HCT116 (cell line): ENCODE data around the gene EXOC4. TPM values are rescaled to one million over a fixed set of nuclear protein-coding genes. Genes with fewer than 3 reads are reported as not detected.

Experiments
- ATAC-seq: fragments of 200-7000 bp; cut with Tn5 transposase; 2 replicates; pipeline ENCODE4 v1.9.1; 2020; ENCODE audit warnings: mild to moderate bottlenecking, moderate library complexity
- BruUV-seq: library from RNA; stranded (reverse); fragments of 400-500 nt; replicated peaks from 2 replicates; lab custom pipeline; 2021; lab: Mats Ljungman, UMichigan
- CTCF ChIA-PET: fragments of 300-600 bp; sonication (Branson Sonifier 250); formaldehyde crosslinking; loops from one replicate; lab custom pipeline; 2021; ENCODE audit warnings: antibody characterized with exemption; lab: Charles Lee
- POLR2A ChIA-PET: fragments of 300-600, 350-600 bp; sonication (Branson Sonifier 250); formaldehyde crosslinking; loops from one replicate; lab custom pipeline; 2021; ENCODE audit warnings: antibody characterized with exemption; lab: Charles Lee
- RAD21 ChIA-PET, 2 experiments: fragments of 300-600 bp; sonication (Branson Sonifier 250); formaldehyde crosslinking; loops; one replicate each; lab custom pipeline; 2023; ENCODE audit warnings: low total read pairs in 2 of 2; ENCODE audit not compliant: uncharacterized antibody in 2 of 2, unreplicated experiment in 2 of 2, low non-redundant PET in 1 of 2; lab: Charles Lee
- DNase-seq: peaks from one replicate; pipeline ENCODE4 v3.0.0-alpha.2; 2010; ENCODE audit warnings: low read depth, low spot score
- H2AFZ ChIP-seq: fragments of 200-600 bp; shearing (Covaris generic), sonication (generic); 2 replicates; pipeline ENCODE4 v1.6.1; 2017; ENCODE audit warnings: low read depth, mixed run types, mixed read lengths, antibody characterized with exemption, low read length; ENCODE audit not compliant: poor library complexity, severe bottlenecking
- H3K27ac ChIP-seq: 2 replicates; pipeline ENCODE4 v1.5.1; 2012; ENCODE audit warnings: low read depth, low read length
- H3K27me3 ChIP-seq: fragments of 200-600 bp; sonication (generic); 2 replicates; pipeline ENCODE4 v1.6.1; 2016; ENCODE audit warnings: mixed run types, low read length, mixed read lengths; ENCODE audit not compliant: insufficient read depth
- H3K36me3 ChIP-seq, 2 experiments: fragments of 200-500 bp in 1 of 2; fragments of 200-600 bp in 1 of 2; sonication (Bioruptor generic) in 1 of 2; sonication (generic) in 1 of 2; 2 replicates each; pipeline versions ENCODE4 v1.5.1 to v1.6.1; 2014 to 2016; ENCODE audit warnings: low read length in 2 of 2, inconsistent platforms in 1 of 2, mixed read lengths in 1 of 2, mixed run types in 1 of 2; ENCODE audit not compliant: insufficient read depth in 2 of 2, control insufficient read depth in 1 of 2
- H3K4me1 ChIP-seq, 2 experiments: fragments of 200-600 bp in 1 of 2; sonication (generic) in 1 of 2; 2 replicates each; pipeline versions ENCODE4 v1.5.1 to v1.6.1; 2012 to 2017; ENCODE audit warnings: low read length in 2 of 2, inconsistent platforms in 1 of 2, mild to moderate bottlenecking in 1 of 2, mixed read lengths in 1 of 2, mixed run types in 1 of 2, moderate library complexity in 1 of 2; ENCODE audit not compliant: insufficient read depth in 2 of 2, control insufficient read depth in 1 of 2
- H3K4me2 ChIP-seq: fragments of 200-600 bp; sonication (generic); 2 replicates; pipeline ENCODE4 v1.6.1; 2017; ENCODE audit warnings: mixed run types, low read length, mixed read lengths
- H3K4me3 ChIP-seq, 2 experiments: fragments of 200-600 bp in 1 of 2; sonication (generic) in 1 of 2; replicated peaks in 1 of 2; 2 replicates each; pipeline ENCODE4 v1.5.1; 2011 to 2016; ENCODE audit warnings: low read length in 2 of 2, control low read depth in 1 of 2, low read depth in 1 of 2, mild to moderate bottlenecking in 1 of 2, mixed read lengths in 1 of 2, mixed run types in 1 of 2
- H3K79me2 ChIP-seq: fragments of 200-600 bp; sonication (generic); 2 replicates; pipeline ENCODE4 v1.6.1; 2017; ENCODE audit warnings: mild to moderate bottlenecking, mixed run types, low read length, moderate library complexity, mixed read lengths; ENCODE audit not compliant: insufficient read depth
- H3K9ac ChIP-seq: fragments of 200-600 bp; sonication (generic); 2 replicates; pipeline ENCODE4 v1.6.1; 2016; ENCODE audit warnings: low read length, mixed read lengths
- H3K9me2 ChIP-seq: fragments of 200-600 bp; sonication (generic), shearing (Covaris generic); 2 replicates; pipeline ENCODE4 v1.6.1; 2017; ENCODE audit warnings: mixed run types, mild to moderate bottlenecking, moderate library complexity; ENCODE audit not compliant: insufficient read depth
- H3K9me3 ChIP-seq, 2 experiments: fragments of 200-500 bp in 1 of 2; fragments of 200-600 bp in 1 of 2; sonication (Bioruptor generic) in 1 of 2; sonication (generic) in 1 of 2; 2 replicates each; pipeline ENCODE4 v1.6.1; 2014 to 2017; ENCODE audit warnings: low read length in 2 of 2, mixed read lengths in 2 of 2, inconsistent platforms in 1 of 2, low read depth in 1 of 2, mild to moderate bottlenecking in 1 of 2, mixed run types in 1 of 2, moderate library complexity in 1 of 2; ENCODE audit not compliant: control insufficient read depth in 1 of 2, insufficient read depth in 1 of 2
- H4K20me1 ChIP-seq: fragments of 200-600 bp; sonication (generic), shearing (Covaris generic); 2 replicates; pipeline ENCODE4 v1.6.1; 2017; ENCODE audit warnings: mixed run types, mild to moderate bottlenecking, moderate library complexity; ENCODE audit not compliant: insufficient read depth
- ATF3 ChIP-seq: IDR thresholded peaks from 2 replicates; pipeline ENCODE4 v1.6.1; 2012
- CEBPB ChIP-seq: IDR thresholded peaks from 2 replicates; pipeline ENCODE4 v1.6.1; 2012; ENCODE audit warnings: low read depth
- EGR1 ChIP-seq: IDR thresholded peaks from 2 replicates; pipeline ENCODE4 v1.6.1; 2012; ENCODE audit warnings: low read depth
- EZH2phosphoT487 ChIP-seq: fragments of 200-600 bp; IDR thresholded peaks from 2 replicates; pipeline ENCODE4 v1.6.1; 2018; ENCODE audit warnings: antibody characterized with exemption, borderline replicate concordance
- POLR2AphosphoS5 ChIP-seq: IDR thresholded peaks from 2 replicates; pipeline ENCODE4 v1.6.1; 2011; ENCODE audit warnings: mild to moderate bottlenecking, low read depth, low read length, moderate library complexity
- RAD21 ChIP-seq: IDR thresholded peaks from 2 replicates; pipeline ENCODE4 v1.6.1; 2012; ENCODE audit warnings: low read depth, mild to moderate bottlenecking
- REST ChIP-seq: IDR thresholded peaks from 2 replicates; pipeline ENCODE4 v1.6.1; 2012; ENCODE audit warnings: low read depth
- SIN3A ChIP-seq: IDR thresholded peaks from 2 replicates; pipeline ENCODE4 v1.6.1; 2012; ENCODE audit warnings: low read depth
- YY1 ChIP-seq: IDR thresholded peaks from 2 replicates; pipeline ENCODE4 v1.6.1; 2011; ENCODE audit warnings: low read length, low read depth, moderate library complexity, mild to moderate bottlenecking; ENCODE audit not compliant: insufficient replicate concordance; ENCODE audit errors: extremely low read depth
- ZFX ChIP-seq: fragments of 450-650 bp; IDR thresholded peaks from 2 replicates; pipeline ENCODE4 v1.6.1; 2017
- ZNF274 ChIP-seq: fragments of 200-500 bp; sonication (Bioruptor generic); IDR thresholded peaks from 2 replicates; pipeline ENCODE4 v1.6.1; 2014; ENCODE audit warnings: mild to moderate bottlenecking, low read depth, low read length, inconsistent platforms
- intact Hi-C: fragments of 100-400 bp; cut with micrococcal nuclease; formaldehyde crosslinking; loops from 2 replicates; pipeline ENCODE4 v1.10.0; 2022
- total RNA-seq: library from RNA; stranded (reverse); gene quantifications from one replicate; pipeline ENCODE4 v1.2.1, GENCODE V29; 2021; ENCODE audit not compliant: unreplicated experiment
- TF ChIP-seq, protein P1 (sequence below): IDR thresholded peaks from 2 replicates; pipeline ENCODE4 v1.6.1; 2011; ENCODE audit warnings: mild to moderate bottlenecking, low read length, moderate library complexity; ENCODE audit not compliant: insufficient replicate concordance; ENCODE audit errors: extremely low read depth
- TF ChIP-seq, protein P2 (sequence below), 3 experiments: fragments of 200-600 bp in 1 of 3; sonication (generic) in 1 of 3; IDR thresholded peaks in 2 of 3; conservative IDR thresholded peaks in 1 of 3; 2 replicates each; pipeline ENCODE4 v1.5.1; 2012 to 2017; ENCODE audit warnings: low read depth in 2 of 3, low read length in 2 of 3, antibody characterized with exemption in 1 of 3, borderline replicate concordance in 1 of 3, control low read depth in 1 of 3, mild to moderate bottlenecking in 1 of 3, mixed read lengths in 1 of 3, mixed run types in 1 of 3, moderate library complexity in 1 of 3; ENCODE audit not compliant: insufficient read depth in 1 of 3

The EXOC4 gene
- total RNA-seq, 1 experiment from 2014 or later, result 40.3 TPM

GRCh38 chr7:133433165-133433812 lies 180.4 kb downstream of the EXOC4 start:
- Histone ChIP-seq H4K20me1 (no peaks in the 10 kb centered on the region), H3K4me1 (no peaks in the 10 kb centered on the region), H3K9me2 (no peaks in the 10 kb centered on the region), H3K27ac (no peak overlapping the region), H3K27me3 (no peaks in the 10 kb centered on the region), H3K9me3 (no peaks in the 10 kb centered on the region), H3K4me2 (no peak overlapping the region), H3K79me2 (no peaks in the 10 kb centered on the region), H2AFZ (no peak overlapping the region), H3K4me3 (no peak overlapping the region), H3K9ac (no peak overlapping the region), H3K36me3 (no peaks in the 10 kb centered on the region)
- ChIA-PET CTCF (interaction anchor here (2.1 kb wide), 1 partner anchor 723 kb away, joined by 18 read pairs; no protein-coding TSS in a partner anchor), POLR2A (no interaction called here), RAD21 (no interaction called here)
- BruUV-seq, result no TSS peak
- TF ChIP-seq CEBPB (no peak), REST (no peak), ZNF274 (no peak), SIN3A (no peak), RAD21 (no peak), EZH2phosphoT487 (no peak), POLR2AphosphoS5 (no peak), EGR1 (no peak), YY1 (no peak), ZFX (no peak), ATF3 (no peak)
- TF ChIP-seq, protein P1, sequence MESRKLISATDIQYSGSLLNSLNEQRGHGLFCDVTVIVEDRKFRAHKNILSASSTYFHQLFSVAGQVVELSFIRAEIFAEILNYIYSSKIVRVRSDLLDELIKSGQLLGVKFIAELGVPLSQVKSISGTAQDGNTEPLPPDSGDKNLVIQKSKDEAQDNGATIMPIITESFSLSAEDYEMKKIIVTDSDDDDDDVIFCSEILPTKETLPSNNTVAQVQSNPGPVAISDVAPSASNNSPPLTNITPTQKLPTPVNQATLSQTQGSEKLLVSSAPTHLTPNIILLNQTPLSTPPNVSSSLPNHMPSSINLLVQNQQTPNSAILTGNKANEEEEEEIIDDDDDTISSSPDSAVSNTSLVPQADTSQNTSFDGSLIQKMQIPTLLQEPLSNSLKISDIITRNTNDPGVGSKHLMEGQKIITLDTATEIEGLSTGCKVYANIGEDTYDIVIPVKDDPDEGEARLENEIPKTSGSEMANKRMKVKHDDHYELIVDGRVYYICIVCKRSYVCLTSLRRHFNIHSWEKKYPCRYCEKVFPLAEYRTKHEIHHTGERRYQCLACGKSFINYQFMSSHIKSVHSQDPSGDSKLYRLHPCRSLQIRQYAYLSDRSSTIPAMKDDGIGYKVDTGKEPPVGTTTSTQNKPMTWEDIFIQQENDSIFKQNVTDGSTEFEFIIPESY, result no peak
- TF ChIP-seq, protein P2, sequence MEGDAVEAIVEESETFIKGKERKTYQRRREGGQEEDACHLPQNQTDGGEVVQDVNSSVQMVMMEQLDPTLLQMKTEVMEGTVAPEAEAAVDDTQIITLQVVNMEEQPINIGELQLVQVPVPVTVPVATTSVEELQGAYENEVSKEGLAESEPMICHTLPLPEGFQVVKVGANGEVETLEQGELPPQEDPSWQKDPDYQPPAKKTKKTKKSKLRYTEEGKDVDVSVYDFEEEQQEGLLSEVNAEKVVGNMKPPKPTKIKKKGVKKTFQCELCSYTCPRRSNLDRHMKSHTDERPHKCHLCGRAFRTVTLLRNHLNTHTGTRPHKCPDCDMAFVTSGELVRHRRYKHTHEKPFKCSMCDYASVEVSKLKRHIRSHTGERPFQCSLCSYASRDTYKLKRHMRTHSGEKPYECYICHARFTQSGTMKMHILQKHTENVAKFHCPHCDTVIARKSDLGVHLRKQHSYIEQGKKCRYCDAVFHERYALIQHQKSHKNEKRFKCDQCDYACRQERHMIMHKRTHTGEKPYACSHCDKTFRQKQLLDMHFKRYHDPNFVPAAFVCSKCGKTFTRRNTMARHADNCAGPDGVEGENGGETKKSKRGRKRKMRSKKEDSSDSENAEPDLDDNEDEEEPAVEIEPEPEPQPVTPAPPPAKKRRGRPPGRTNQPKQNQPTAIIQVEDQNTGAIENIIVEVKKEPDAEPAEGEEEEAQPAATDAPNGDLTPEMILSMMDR (IDR thresholded peaks at IDR 0.05 in 2 of 3, conservative IDR thresholded peaks at IDR 0.05 in 1 of 3; ENCODE audit: borderline replicate concordance in 1 of 3, insufficient read depth in 1 of 3, low read depth in 2 of 3, low read length in 2 of 3), result no peak
- ATAC-seq (no peak), DNase-seq (no peak)
- intact Hi-C loops, result loop anchor here (5.0 kb wide), 2 partner anchors 776 to 1116 kb away; no protein-coding TSS in a partner anchor
